Fibroblast of lung (primary cell): ENCODE data around the gene MIOX. TPM values are rescaled to one million over a fixed set of nuclear protein-coding genes. Genes with fewer than 3 reads are reported as not detected.
A peak's percentile ranks its signal among the peaks of the same experiment; 100 is the strongest.

ENCODE experiments used
- DNase-seq, 2 donors: peaks; one replicate each; pipeline versions ENCODE4 v3.0.0 to v3.0.0-alpha.2; 2010; ENCODE audit warnings: low read depth in 2 of 2
- H2AFZ ChIP-seq: 2 replicates; pipeline ENCODE4 v1.5.1; 2012; ENCODE audit warnings: low read length, control low read depth, inconsistent platforms
- H3K27ac ChIP-seq: 2 replicates; pipeline ENCODE4 v1.5.1; 2011; ENCODE audit warnings: low read length, control low read depth; ENCODE audit not compliant: insufficient read depth
- H3K27me3 ChIP-seq: 2 replicates; pipeline ENCODE4 v1.5.1; 2011; ENCODE audit warnings: mild to moderate bottlenecking, low read length; ENCODE audit not compliant: control insufficient read depth, insufficient read depth
- H3K36me3 ChIP-seq: 2 replicates; pipeline ENCODE4 v1.5.1; 2011; ENCODE audit warnings: low read length; ENCODE audit not compliant: control insufficient read depth, insufficient read depth
- H3K4me1 ChIP-seq: 2 replicates; pipeline ENCODE4 v1.5.1; 2011; ENCODE audit warnings: low read length; ENCODE audit not compliant: control insufficient read depth, insufficient read depth; ENCODE audit errors: extremely low read depth
- H3K4me2 ChIP-seq: 2 replicates; pipeline ENCODE4 v1.5.1; 2011; ENCODE audit warnings: low read length, control low read depth; ENCODE audit not compliant: insufficient read depth; ENCODE audit errors: extremely low read depth
- H3K4me3 ChIP-seq, 4 experiments: fragments of 200-600 bp in 1 of 4; sonication (generic) in 1 of 4; replicated peaks in 1 of 4; 2 replicates each; pipeline ENCODE4 v1.5.1; 2011 to 2016; ENCODE audit warnings: low read length in 4 of 4, low read depth in 3 of 4, mild to moderate bottlenecking in 3 of 4, control low read depth in 2 of 4, inconsistent platforms in 1 of 4, mixed read lengths in 1 of 4; ENCODE audit not compliant: insufficient read depth in 1 of 4; ENCODE audit errors: control extremely low read depth in 1 of 4
- H3K79me2 ChIP-seq: 2 replicates; pipeline ENCODE4 v1.5.1; 2012; ENCODE audit warnings: mild to moderate bottlenecking, low read length, inconsistent platforms; ENCODE audit not compliant: control insufficient read depth, insufficient read depth
- H3K9ac ChIP-seq: 2 replicates; pipeline ENCODE4 v1.5.1; 2011; ENCODE audit warnings: mild to moderate bottlenecking, low read length, control low read depth; ENCODE audit not compliant: insufficient read depth
- H3K9me3 ChIP-seq: 2 replicates; pipeline ENCODE4 v1.5.1; 2012; ENCODE audit warnings: low read depth, low read length; ENCODE audit not compliant: control insufficient read depth, insufficient read depth
- H4K20me1 ChIP-seq: 2 replicates; pipeline ENCODE4 v1.5.1; 2011; ENCODE audit warnings: low read length; ENCODE audit not compliant: control insufficient read depth, insufficient read depth; ENCODE audit errors: extremely low read depth
- CTCF ChIP-seq, 2 donors: IDR thresholded peaks in 1 of 2; conservative IDR thresholded peaks in 1 of 2; 1 replicate in 1 of 2; 2 replicates in 1 of 2; pipeline ENCODE4 v1.5.1; 2011 to 2012; ENCODE audit warnings: low read length in 2 of 2, control low read depth in 1 of 2, inconsistent platforms in 1 of 2, low read depth in 1 of 2, mild to moderate bottlenecking in 1 of 2
- EZH2 ChIP-seq: IDR thresholded peaks from 2 replicates; pipeline ENCODE4 v1.5.1; 2012; ENCODE audit warnings: low read length, control low read depth, mild to moderate bottlenecking; ENCODE audit errors: missing control alignments
- polyA plus RNA-seq, 2 donors: library from polyadenylated mRNA; depleted of rRNA in 1 of 2; stranded (reverse) in 1 of 2; unstranded in 1 of 2; fragments of >200 nt; gene quantifications; 2 replicates each; pipeline ENCODE4 v1.2.1, GENCODE V29; 2011 to 2012; ENCODE audit warnings: missing spikeins in 1 of 2
- total RNA-seq: library from RNA; depleted of rRNA; stranded (reverse); fragments of >200 nt; gene quantifications from 2 replicates; pipeline ENCODE4 v1.2.1, GENCODE V29; 2014

MIOX gene
- total and polyA plus RNA-seq, 2 donors (not counting 1 experiment from before 2014, with no cell fraction given), result 0.06 to 0.17 TPM

GRCh38 chr22:50483977-50484853 is 2.4 kb upstream of the MIOX start:
- TF ChIP-seq CTCF (conservative IDR thresholded peaks at IDR 0.05 in 1 of 2, IDR thresholded peaks at IDR 0.05 in 1 of 2; ENCODE audit: low read depth in 1 of 2, low read length in 2 of 2), result no peak
- no peak for TF ChIP-seq EZH2
- no peaks in the 10 kb centered on the region for H4K20me1 ChIP-seq
- peaks cover 29% of the 10 kb centered on the region for H3K27me3 ChIP-seq
- no peak overlapping the region for H3K4me2 ChIP-seq
- H3K9me3 ChIP-seq, result no peaks in the 10 kb centered on the region
- DNase-seq, result no peak
- no peaks in the 10 kb centered on the region for H3K4me1 ChIP-seq
- no peak overlapping the region for H3K27ac ChIP-seq
- H3K4me3 ChIP-seq, result no peak overlapping the region
- H2AFZ ChIP-seq, result no peak overlapping the region
- no peaks in the 10 kb centered on the region for H3K79me2 ChIP-seq
- H3K36me3 ChIP-seq, result no peaks in the 10 kb centered on the region
- no peak overlapping the region for H3K9ac ChIP-seq

- TF ChIP-seq CTCF (conservative IDR thresholded peaks at IDR 0.05 in 1 of 2, IDR thresholded peaks at IDR 0.05 in 1 of 2; ENCODE audit: low read depth in 1 of 2, low read length in 2 of 2) (no peak), EZH2 (peak; percentile 9)
- Histone ChIP-seq H2AFZ (no peak overlapping the region), H3K4me1 (no peaks in the 10 kb centered on the region), H3K36me3 (no peaks in the 10 kb centered on the region), H3K4me3 (no peak overlapping the region), H3K4me2 (no peak overlapping the region), H3K27me3 (peaks cover 24% of the 10 kb centered on the region), H3K9ac (no peak overlapping the region), H3K79me2 (no peaks in the 10 kb centered on the region), H3K9me3 (no peaks in the 10 kb centered on the region), H4K20me1 (no peaks in the 10 kb centered on the region), H3K27ac (no peak overlapping the region)
- no peak for DNase-seq
These were observed 1.2 kb upstream of the MIOX start for GRCh38 chr22:50485221-50486131.
